GM20431 (cell line): Measurements from ENCODE around the gene MYBPHL.

Experiments used
- in situ Hi-C: fragments of 300-500 bp; cut with MseI, MboI; formaldehyde crosslinking; loops from one replicate; pipeline ENCODE4 v1.15.0; 2020; ENCODE audit warnings: low sequenced_read_pairs; ENCODE audit not compliant: unreplicated experiment

The MYBPHL gene

GRCh38 chr1:109282952-109283747 is 23.7 kb downstream of the MYBPHL start, which contains the start of gene PSRC1:
Gene PSRC1 (minus strand): TSS chr1:109283145.
- in situ Hi-C loops, result loop anchor here (5.0 kb wide), 1 partner anchor 119 kb away; no protein-coding TSS in a partner anchor

DNA sequence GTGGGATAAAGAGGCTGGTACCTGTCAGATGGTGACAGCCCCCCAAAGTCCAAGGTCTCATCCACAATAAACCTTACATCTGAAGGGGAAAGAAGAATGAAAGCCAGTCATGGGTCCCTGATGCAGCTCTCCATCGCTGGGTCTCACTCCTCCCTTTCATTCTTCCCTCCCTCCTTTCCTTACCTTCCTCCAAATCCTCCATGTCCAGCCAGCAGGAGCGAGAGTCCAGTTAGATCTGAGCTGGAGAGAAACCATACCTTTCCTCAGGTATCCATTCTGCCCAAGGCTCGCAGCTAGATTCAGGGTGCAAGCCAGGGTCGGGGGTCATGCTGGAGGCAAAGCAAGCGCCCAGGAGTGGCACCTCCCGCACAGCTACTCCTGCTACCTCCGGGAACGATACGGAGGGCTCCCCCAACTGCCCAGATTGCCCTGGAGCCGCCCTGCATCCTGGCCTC is 24.3 kb downstream of the MYBPHL start:
- in situ Hi-C loops, result loop anchor here (5.0 kb wide), 1 partner anchor 120 kb away; no protein-coding TSS in a partner anchor

- in situ Hi-C loops, result loop anchor here (5.0 kb wide), 1 partner anchor 120 kb away; no protein-coding TSS in a partner anchor
Measured at GRCh38 chr1:109281680-109282496, 24.9 kb downstream of the MYBPHL start.

- in situ Hi-C loops, result loop anchor here (5.0 kb wide), 1 partner anchor 121 kb away; no protein-coding TSS in a partner anchor
Measured at GRCh38 chr1:109280862-109281261, 25.9 kb downstream of the MYBPHL start.

DNA sequence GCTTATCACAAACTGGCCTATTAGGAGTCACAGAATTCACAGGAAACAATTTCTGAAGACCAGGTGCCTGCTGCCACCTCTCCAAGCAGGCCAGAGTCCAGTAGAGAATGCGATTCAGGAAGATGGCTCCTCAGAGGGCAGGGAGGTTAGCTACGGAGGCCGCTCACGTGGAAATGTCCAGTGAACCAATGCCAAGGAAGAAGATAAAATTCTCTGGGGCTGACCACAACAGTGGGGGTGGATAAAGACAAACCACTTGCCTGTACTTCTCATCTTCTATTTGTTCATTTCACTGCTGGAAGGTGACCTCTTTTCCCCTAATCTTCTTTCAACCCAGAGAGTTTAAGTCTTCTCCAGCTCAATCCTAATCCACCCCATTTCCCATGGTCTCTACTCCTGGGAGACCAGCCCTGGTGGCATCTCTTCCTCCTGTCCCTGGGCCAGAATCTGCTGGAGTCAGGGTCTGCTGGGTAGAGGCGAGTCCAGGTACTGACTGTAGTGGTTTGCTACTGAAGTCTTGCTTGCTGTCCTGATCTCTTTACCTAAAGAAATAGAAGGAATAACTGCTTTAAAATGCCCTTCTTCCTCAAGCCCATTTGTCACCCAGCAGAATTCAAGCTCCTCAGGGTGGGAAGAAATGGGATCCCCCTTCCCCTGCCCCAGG is 27.1 kb downstream of the MYBPHL start:
- in situ Hi-C loops, result loop anchor here (5.0 kb wide), 1 partner anchor 123 kb away; no protein-coding TSS in a partner anchor

GRCh38 chr1:109277434-109278204 is 29.2 kb downstream of the MYBPHL start:
- in situ Hi-C loops, result no loop called here

DNA sequence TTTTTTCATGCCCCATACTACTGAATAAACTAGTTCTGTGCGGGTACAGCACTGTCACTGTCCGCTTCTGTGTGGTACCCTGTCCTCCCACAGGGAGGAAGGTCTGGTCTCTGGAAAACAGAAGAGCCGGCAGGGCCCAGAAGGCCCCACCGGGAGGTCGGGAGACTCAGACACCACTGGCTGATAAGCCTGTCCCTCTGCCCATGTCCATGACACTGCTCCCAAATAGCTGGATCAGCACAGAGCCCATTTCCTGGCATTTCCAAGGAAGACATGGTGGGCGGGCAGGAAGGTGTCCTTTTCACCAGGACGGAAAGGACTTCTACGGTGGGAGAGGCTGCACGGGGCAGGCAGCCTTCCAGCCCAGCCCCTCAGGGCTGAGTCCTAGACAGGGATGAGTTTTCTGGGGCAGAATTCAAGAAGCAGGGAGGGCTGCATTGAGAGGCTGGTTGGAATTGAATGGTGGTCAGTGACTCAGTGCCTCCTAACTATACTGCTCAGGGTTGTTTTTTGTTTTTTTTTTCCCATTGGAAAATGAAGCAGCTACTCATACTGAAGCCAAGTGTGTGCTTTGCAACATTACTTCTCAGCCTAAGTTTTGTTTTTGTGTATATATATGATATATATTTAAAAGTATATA is 31.0 kb downstream of the MYBPHL start:
- in situ Hi-C loops, result no loop called here

DNA sequence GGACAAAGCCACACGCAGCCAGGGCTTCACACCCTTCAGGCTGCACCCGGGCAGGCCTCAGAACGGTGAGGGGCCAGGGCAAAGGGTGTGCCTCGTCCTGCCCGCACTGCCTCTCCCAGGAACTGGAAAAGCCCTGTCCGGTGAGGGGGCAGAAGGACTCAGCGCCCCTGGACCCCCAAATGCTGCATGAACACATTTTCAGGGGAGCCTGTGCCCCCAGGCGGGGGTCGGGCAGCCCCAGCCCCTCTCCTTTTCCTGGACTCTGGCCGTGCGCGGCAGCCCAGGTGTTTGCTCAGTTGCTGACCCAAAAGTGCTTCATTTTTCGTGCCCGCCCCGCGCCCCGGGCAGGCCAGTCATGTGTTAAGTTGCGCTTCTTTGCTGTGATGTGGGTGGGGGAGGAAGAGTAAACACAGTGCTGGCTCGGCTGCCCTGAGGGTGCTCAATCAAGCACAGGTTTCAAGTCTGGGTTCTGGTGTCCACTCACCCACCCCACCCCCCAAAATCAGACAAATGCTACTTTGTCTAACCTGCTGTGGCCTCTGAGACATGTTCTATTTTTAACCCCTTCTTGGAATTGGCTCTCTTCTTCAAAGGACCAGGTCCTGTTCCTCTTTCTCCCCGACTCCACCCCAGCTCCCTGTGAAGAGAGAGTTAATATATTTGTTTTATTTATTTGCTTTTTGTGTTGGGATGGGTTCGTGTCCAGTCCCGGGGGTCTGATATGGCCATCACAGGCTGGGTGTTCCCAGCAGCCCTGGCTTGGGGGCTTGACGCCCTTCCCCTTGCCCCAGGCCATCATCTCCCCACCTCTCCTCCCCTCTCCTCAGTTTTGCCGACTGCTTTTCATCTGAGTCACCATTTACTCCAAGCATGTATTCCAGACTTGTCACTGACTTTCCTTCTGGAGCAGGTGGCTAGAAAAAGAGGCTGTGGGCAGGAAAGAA is 32.0 kb downstream of the MYBPHL start:
- in situ Hi-C loops, result loop anchor here (25.0 kb wide), 1 partner anchor 262 kb away; the partner anchor contains the start of genes GNAI3 and GPR61

DNA sequence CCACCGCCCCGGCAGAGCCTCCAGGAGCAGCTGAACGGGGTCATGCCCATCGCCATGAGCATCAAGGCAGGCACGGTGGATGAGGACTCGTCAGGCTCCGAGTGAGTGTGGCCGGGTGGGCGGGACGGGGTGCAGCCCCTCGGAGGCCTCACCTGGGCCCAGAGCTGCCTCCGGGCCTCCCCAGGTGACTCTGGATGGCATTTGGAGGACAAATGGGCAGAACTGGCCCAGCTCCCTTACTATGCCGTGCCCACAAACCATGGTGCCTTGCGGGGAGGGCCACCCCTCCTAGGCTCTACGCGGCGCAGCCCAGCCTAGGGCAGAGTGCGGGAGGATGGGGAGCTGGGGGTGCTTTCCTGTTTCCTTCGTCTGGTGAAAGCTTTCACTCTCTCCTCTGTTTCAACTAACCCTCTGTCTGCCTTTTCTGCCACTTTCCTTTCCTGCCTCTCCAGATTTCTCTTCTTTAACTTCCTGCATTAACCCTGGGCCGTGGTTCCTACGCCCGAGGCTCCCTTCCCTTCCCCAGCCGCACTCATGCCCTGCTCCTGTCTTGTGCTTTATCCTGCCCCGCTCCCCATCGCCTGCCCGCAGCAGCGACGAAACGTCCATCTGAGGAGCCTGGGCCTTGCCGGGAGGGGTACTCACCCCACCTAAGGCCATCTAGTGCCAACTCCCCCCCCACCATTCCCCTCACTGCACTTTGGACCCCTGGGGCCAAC is 33.1 kb downstream of the MYBPHL start:
- in situ Hi-C loops, result loop anchor here (25.0 kb wide), 1 partner anchor 264 kb away; the partner anchor contains the start of genes GNAI3 and GPR61

GRCh38 chr1:109272831-109273547 is 33.8 kb downstream of the MYBPHL start:
- in situ Hi-C loops, result loop anchor here (25.0 kb wide), 1 partner anchor 264 kb away; the partner anchor contains the start of genes GNAI3 and GPR61

GRCh38 chr1:109272021-109272799 is 34.6 kb downstream of the MYBPHL start:
- in situ Hi-C loops, result loop anchor here (25.0 kb wide), 1 partner anchor 265 kb away; the partner anchor contains the start of genes GNAI3 and GPR61

GRCh38 chr1:109271458-109271857 is 35.4 kb downstream of the MYBPHL start:
- in situ Hi-C loops, result loop anchor here (25.0 kb wide), 1 partner anchor 266 kb away; the partner anchor contains the start of genes GNAI3 and GPR61

DNA sequence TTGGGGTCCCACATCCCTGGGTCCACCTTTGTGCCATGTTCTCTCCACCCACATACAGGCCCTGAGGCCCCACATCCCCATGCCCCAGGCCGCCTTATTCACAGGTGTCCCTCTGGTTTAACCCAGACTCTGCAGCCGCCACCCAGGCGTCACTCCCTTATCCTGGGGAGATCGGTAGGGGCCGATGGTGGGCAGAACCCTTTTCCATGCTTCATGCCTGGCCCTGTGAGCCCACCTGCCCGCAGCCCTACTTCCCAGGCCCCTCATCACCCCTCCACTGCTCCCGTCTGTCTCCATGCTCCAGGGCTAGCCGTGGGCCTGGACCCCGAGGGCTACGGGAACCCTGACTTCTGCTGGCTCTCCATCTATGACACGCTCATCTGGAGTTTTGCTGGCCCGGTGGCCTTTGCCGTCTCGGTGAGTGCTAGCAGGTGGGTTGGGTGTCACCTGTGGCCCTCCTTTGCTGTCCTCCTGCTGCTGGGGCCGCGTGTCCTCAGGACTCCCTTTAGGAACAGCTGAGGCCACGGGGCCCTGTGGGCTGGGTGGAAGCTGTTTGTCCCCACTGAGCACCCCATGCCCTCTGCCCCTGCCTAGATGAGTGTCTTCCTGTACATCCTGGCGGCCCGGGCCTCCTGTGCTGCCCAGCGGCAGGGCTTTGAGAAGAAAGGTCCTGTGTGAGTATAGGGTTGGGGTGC is 36.0 kb downstream of the MYBPHL start:
- in situ Hi-C loops, result loop anchor here (25.0 kb wide), 1 partner anchor 267 kb away; the partner anchor contains the start of genes GNAI3 and GPR61

DNA sequence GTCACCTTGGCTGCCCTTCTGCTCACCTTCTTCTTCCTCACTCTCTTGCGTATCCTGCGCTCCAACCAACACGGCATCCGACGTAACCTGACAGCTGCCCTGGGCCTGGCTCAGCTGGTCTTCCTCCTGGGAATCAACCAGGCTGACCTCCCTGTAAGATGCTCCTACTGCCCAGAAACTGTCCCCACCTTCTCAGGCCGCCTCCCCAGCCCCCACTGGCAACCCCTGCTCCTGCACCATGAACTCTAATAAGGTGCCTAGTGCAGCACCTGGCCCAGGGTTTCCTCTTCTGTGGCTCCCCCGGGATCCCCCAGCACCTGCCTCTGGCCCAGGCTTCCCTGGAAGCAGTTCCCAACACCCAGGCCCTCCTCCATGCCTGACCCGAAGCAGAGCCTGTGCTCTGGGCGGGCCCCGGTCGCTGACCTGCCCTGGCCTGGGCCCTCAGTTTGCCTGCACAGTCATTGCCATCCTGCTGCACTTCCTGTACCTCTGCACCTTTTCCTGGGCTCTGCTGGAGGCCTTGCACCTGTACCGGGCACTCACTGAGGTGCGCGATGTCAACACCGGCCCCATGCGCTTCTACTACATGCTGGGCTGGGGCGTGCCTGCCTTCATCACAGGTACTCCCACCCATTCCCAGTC is 36.7 kb downstream of the MYBPHL start:
- in situ Hi-C loops, result loop anchor here (25.0 kb wide), 1 partner anchor 267 kb away; the partner anchor contains the start of genes GNAI3 and GPR61
